Measurements from ENCODE around the gene NR4A2.

GRCh38 chr2:156343940-156344301, 11.4 kb upstream of the NR4A2 start:
- TF ChIP-seq, protein P1, sequence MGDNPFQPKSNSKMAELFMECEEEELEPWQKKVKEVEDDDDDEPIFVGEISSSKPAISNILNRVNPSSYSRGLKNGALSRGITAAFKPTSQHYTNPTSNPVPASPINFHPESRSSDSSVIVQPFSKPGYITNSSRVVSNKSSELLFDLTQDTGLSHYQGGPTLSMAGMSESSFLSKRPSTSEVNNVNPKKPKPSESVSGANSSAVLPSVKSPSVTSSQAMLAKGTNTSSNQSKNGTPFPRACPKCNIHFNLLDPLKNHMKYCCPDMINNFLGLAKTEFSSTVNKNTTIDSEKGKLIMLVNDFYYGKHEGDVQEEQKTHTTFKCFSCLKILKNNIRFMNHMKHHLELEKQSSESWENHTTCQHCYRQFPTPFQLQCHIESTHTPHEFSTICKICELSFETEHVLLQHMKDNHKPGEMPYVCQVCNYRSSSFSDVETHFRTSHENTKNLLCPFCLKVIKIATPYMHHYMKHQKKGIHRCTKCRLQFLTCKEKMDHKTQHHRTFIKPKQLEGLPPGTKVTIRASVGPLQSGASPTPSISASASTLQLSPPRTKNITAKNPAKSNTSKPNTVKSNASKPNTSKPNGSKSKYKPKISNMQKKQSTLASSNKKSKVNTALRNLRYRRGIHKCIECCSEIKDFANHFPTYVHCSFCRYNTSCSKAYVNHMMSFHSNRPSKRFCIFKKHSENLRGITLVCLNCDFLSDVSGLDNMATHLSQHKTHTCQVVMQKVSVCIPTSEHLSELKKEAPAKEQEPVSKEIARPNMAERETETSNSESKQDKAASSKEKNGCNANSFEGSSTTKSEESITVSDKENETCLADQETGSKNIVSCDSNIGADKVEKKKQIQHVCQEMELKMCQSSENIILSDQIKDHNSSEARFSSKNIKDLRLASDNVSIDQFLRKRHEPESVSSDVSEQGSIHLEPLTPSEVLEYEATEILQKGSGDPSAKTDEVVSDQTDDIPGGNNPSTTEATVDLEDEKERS (tag by site-specific recombination; IDR thresholded peaks at IDR 0.05) = no peak
- no peak for TF ChIP-seq CTCF (tag by site-specific recombination; IDR thresholded peaks at IDR 0.05)
- TF ChIP-seq ZBTB7A (tag by site-specific recombination; IDR thresholded peaks at IDR 0.05; ENCODE audit: low read depth) = no peak
- TF ChIP-seq, protein P2, sequence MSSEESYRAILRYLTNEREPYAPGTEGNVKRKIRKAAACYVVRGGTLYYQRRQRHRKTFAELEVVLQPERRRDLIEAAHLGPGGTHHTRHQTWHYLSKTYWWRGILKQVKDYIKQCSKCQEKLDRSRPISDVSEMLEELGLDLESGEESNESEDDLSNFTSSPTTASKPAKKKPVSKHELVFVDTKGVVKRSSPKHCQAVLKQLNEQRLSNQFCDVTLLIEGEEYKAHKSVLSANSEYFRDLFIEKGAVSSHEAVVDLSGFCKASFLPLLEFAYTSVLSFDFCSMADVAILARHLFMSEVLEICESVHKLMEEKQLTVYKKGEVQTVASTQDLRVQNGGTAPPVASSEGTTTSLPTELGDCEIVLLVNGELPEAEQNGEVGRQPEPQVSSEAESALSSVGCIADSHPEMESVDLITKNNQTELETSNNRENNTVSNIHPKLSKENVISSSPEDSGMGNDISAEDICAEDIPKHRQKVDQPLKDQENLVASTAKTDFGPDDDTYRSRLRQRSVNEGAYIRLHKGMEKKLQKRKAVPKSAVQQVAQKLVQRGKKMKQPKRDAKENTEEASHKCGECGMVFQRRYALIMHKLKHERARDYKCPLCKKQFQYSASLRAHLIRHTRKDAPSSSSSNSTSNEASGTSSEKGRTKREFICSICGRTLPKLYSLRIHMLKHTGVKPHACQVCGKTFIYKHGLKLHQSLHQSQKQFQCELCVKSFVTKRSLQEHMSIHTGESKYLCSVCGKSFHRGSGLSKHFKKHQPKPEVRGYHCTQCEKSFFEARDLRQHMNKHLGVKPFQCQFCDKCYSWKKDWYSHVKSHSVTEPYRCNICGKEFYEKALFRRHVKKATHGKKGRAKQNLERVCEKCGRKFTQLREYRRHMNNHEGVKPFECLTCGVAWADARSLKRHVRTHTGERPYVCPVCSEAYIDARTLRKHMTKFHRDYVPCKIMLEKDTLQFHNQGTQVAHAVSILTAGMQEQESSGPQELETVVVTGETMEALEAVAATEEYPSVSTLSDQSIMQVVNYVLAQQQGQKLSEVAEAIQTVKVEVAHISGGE (tag by site-specific recombination; conservative IDR thresholded peaks at IDR 0.05; ENCODE audit: low read depth) = no peak
- no peak for TF ChIP-seq ZNF202 (tag by site-specific recombination; IDR thresholded peaks at IDR 0.05; ENCODE audit: borderline replicate concordance)
- no peak for TF ChIP-seq ZNF626 (tag by site-specific recombination; IDR thresholded peaks at IDR 0.05)
- TF ChIP-seq KLF10 (tag by site-specific recombination; IDR thresholded peaks at IDR 0.05) = no peak
